GM18951 (cell line): ENCODE measurements around the gene SIK3.
"Not testable (repeated sequence)": the region's sequence is repeated elsewhere in the genome, so short reads cannot be mapped to it uniquely, and the experiment has no call there.

Experiments used
- POLR2A ChIP-seq: IDR thresholded peaks from 4 replicates; pipeline ENCODE4 v1.6.1; 2011; ENCODE audit warnings: mild to moderate bottlenecking; ENCODE audit not compliant: insufficient read length, insufficient read depth; ENCODE audit errors: extremely low read depth
- in situ Hi-C: fragments of 300-500 bp; cut with MboI; formaldehyde crosslinking; loops from one replicate; pipeline ENCODE4 v1.12.0; 2022; ENCODE audit warnings: low sequenced_read_pairs, mixed read lengths, inconsistent platforms; ENCODE audit not compliant: unreplicated experiment

Gene SIK3

DNA sequence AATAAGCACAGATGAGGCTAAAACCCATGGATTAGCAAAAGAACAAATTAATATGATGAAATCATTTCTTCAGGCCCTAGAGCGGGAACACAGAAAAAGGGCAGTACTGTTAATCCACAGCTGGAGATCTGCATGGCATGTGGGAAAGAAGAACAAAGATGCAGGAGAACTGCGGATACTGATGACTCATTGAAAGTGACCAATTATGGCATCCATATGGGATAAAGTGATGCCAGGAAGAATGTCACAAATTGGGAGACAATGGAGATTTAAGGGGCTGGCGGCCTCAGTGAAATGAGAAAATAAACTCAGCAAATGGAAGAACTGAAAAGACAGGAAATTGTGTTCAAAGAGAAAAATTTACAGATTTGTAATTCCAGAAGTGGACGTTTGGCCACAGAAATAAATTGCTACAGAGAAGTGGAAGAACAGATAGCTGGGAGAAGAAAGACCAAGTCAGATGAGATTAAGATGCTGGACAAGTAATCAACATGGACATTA is 39.4 kb downstream of the SIK3 start:
- no peak for TF ChIP-seq POLR2A
- in situ Hi-C loops, result no loop called here

DNA sequence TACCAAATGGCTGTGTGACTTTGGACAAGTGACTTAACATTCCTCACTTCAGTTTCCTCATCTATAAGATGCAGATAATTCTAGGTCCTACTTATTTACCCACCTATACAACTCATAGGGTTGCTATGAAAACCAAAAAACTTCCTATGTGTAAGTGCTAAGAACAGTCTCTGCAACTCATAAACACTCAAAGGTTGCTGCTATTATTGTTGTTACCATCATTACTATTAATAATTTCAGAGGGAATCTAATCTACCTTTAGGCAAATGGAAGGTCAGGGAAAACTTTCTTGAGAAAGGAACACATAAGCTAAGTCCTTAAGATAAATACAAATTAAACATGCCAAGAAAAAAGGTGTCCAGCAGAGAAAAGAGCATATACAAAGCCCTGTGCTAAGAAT is 40.5 kb downstream of the SIK3 start:
- in situ Hi-C loops, result no loop called here
- no peak for TF ChIP-seq POLR2A

DNA sequence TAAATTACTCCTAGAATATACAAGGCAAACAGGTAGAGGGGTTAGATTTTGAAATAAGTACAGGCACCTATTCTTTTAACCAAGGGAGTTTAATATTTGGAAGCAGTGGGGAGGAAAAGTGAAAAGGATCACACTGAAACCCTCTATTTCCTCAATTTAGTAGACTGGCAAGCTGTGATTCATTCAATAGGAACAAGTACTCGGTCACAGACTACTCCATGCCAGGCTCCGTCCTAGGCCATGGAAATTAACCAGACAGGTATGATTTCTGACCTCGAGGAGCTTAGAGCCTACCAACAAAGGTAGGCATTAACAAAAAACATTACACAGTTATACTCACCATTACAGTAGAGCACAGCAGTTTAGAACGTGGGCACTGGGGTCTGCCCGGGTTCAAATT is 40.9 kb downstream of the SIK3 start:
- in situ Hi-C loops, result no loop called here
- TF ChIP-seq POLR2A, result no peak

DNA sequence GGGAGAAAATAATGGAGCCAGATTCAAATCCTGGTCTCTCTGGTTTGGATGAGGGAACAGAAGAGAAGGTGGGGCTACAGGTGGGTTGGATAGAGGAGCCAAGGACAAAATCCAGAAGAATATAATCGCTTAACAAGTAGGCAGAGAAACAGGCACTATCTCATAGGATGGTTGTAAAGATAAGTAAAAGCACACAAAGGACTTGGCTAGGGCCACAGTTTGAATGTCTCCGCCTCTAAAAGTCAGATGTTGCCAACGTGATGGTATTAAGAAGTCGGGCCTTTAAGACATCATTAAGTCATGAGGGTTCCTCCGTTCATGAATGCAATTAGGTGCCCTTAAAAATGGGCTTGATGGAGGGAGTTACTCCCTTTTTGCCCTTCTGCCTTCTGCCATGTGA is 42.8 kb downstream of the SIK3 start:
- in situ Hi-C loops, result no loop called here
- TF ChIP-seq POLR2A, result no peak

DNA sequence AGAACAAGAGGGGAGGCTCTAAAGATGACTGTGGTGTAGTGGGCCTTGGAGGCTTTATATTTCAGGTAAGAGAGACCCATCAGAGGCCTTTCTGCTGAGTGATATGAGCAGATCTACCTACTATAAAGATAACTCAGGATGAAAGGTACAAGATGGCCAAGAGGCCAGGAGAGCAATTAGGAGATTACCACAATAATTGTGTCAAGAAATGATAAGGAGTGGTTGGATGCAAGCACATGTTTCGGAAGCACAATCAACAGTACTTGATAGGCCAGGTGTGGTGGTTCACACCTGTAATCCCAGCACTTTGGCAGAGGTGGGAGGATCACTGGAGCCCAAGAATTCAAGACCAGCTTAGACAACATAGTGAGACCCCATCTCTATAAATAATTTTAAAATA is 43.8 kb downstream of the SIK3 start:
- in situ Hi-C loops, result no loop called here
- no peak for TF ChIP-seq POLR2A

DNA sequence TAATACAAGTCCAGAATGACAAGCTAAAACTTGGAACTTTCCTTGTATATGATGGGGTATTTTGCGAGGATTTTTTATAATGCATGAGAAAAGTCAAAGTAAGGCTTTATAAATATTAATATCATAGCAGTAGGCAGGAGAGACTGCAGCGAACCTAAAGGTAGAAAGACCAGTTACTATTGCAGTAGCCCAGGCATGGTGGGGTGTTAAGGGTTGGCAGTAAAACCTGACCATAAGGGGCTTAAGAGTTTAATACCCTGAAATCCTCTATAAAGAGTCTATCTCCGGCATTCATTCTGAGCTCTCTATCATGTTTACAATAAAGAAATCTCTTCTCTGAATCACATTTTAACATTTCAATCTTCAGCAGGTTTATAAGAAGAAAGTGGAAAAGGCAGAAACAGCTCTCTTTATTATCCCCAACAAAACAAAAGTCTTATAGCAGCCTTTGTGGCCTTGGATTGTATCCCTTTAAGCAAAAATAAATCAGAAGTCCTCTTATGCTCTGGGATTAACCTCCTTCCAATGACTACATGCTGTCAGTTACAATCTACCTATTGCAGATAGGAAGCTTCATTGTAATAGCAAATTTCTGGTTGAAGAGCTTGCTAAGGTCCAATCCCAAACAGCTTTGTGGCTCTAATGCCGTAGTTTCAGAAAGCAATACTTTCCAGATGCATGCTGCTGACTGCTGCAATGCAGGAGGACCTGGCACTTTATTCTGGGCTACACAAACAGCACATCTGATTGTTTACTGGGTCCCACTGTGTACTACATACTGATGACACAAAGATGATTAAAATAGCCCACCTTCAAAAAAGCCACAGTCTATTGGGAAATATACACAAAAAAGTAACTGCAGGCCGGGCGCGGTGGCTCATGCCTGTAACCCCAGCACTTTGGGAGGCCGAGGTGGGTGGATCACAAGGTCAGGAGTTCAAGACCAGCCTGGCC is 45.8 kb downstream of the SIK3 start:
- no peak for TF ChIP-seq POLR2A
- in situ Hi-C loops, result no loop called here

DNA sequence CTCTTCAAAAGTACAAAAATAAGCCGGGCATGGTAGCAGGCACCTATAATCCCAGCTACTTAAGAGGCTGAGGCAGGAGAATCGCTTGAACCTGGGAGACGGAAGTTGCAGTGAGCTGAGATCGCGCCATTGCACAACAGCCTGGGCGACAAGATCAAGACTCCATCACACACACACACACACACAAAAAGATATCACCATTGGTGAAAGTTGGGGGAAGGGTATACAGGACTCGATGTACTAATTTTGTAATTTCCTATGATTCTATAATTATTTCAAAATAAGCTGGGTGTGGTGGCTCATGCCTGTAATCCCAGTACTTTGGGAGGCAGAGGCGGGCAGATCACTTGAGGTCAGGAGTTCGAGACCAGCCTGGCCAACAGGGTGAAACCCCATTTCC is 48.1 kb downstream of the SIK3 start:
- in situ Hi-C loops, result not testable (repeated sequence)

DNA sequence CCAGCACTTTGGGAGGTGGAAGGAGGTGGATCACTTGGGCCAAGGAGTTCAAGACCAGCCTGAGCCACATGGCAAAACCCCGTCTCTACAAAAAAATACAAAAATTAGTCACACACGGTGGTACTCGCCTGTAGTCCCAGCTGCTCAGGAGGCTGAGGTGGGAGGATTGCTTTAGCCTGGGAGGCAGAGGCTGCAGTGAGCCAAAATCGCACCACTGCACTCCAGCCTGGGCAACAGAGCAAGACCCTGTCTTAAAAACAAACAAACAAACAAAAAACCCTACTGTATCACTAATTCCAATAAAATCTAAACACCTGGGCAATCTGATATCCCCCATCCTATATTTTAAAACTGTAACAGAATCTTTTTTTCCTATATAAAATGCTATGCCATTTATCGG is 51.6 kb downstream of the SIK3 start:
- in situ Hi-C loops, result not testable (repeated sequence)

DNA sequence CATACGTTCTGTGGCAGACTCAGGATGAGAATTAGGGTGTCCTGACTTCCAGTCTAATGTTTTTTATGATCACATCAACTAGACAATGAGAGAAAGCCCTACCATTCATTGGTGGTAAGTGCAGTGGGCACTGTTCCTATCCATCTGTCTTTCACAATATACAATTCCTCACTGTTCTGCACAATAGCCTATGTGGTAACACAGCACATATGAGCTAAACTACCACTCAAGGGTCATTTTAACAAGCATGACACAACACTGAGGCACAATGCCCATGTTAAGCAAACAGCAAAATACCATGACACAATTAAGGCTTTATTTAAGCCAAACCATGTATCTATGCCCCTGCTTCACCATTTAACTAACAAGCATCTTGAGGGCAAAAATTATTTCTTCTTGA is 52.3 kb downstream of the SIK3 start:
- in situ Hi-C loops, result no loop called here
- no peak for TF ChIP-seq POLR2A

DNA sequence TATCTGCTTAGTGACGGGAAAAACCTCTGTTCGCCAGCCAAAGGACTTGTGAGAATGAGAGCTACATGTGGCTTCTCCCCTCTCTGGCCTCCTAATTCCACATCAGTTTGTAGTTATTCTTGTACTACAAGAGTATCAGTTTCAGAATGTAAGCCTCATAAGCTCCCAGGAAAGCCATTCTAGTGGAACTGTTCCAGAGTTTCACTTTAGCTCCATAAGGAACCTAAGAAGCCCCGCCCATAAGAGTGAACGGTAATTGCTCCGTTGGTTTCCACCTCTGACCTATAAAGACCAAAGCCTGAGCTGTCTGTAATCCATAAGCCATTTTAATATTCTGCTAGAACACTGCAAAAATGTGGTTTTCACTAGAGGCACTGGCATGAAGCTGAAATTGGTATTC is 53.0 kb downstream of the SIK3 start:
- in situ Hi-C loops, result no loop called here
- no peak for TF ChIP-seq POLR2A

DNA sequence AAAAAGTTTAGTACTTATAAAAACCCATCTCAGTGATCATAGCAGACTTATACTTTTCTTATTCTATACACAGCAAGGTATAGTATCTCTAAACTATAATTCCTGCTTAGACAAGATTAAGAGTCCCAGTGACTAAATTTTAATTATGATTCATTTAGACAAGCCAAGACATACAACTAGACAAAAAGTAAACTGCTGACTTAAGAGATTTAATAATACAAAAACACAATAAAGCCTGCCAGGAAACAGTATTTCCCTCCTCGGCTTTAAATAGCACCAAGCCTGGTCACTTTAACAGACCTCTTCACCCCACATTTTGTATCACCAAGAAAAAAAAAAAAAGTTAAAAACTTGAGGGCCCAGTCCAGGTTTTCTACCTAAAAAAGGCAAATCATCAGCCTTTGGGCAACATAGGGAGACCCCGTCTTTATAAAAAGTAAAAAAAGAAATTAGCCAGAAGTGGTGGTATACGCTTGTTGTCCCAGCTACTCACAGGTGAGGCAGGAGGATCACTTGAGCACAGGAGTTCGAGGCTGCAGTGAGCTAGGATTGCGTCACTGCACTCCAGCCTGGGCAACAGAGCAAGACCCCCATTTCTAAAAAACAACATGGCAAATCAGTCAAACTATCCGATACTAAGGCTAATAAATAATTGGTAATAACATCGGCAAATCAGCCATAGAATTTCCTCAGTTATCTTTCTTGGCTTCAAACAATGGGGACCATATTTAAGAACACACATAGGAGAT is 53.8 kb downstream of the SIK3 start:
- in situ Hi-C loops, result no loop called here
- TF ChIP-seq POLR2A, result no peak

DNA sequence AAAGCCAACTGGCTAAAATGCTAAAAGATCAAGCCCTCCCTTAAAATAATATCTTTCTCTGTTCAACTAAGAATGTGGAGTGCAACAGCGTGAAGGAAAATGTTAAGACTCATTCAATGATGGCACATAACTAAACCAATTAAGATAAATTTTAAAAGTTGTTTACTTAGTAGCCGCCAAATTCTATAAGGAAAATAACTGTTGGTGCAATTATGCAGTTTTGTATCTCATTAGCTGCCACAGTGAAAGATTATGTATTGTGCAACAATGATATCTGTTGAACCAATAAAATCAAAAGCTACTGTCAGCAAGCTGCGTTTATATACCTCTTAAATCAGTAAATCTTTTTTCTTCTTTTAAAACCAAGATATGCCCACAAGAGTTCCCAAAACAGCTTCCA is 55.5 kb downstream of the SIK3 start:
- in situ Hi-C loops, result no loop called here
- TF ChIP-seq POLR2A, result no peak

DNA sequence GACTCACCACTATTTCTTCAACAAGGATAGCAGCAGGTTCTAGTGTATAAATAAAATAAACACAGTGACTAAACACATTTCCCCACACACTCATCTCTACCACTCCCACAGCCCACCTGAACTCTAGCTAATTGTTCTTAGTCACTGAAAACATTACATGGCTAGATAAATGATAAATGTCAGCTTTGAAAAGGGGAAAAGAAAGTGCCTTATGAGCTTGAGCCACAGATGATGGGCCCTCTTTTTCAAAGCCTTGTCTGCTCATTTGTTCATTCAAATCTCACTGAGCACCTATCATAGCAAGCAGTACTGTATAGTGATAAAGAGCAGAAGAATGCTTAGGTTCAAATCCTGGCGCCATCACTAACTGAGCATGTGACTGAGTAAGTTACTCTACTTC is 58.3 kb downstream of the SIK3 start:
- in situ Hi-C loops, result no loop called here
- no peak for TF ChIP-seq POLR2A

DNA sequence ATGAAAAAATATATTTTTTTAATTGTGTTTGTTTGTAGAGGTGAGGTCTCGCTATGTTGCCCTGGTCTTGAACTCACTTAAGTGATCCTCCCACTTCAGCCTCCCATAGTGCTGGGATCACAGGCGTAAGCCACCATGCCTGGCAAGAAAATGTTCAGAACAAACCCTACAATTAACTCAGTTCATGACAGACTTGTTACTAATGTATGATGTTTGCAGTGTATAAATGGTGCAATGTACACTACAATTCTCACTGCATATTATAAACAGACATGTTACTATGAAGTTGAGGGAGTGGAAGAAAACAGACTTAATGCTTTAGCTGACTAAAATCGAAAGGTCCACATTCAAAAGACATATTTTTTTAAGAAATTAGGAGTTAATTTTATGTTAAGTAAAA is 59.0 kb downstream of the SIK3 start:
- TF ChIP-seq POLR2A, result no peak
- in situ Hi-C loops, result no loop called here
